ENCODE measurements around the gene AJAP1. TPM values are rescaled to one million over a fixed set of nuclear protein-coding genes. Genes with fewer than 3 reads are reported as not detected.

The AJAP1 gene
- total and polyA plus RNA-seq, 2 experiments from 2014 or later: 0.13 to 0.64 TPM

DNA sequence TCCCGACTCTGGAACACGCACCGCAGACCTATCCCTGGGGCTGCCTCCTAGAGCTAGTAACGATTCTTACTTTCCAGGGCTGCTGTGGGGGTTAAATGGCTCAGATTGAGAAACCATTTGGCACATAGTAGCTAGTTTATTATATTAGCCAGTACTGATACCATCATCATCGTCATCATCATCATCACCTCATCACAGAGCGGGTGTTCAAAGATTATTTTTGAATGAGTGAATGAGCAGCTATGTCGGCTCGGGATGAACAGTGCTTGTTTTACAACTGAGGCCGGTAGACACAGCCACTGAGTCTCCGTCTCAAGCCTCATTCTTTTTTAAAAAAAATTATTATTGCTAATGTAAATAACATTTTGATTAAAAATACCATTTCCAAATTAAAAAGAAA lies 13.5 kb upstream of the AJAP1 start:
- TF ChIP-seq EZH2phosphoT487 (IDR thresholded peaks at IDR 0.05; ENCODE audit: low read depth, severe bottlenecking, unreplicated experiment) (no peak), CTCF (IDR thresholded peaks at IDR 0.05; ENCODE audit: poor library complexity) (no peak), EZH2 (IDR thresholded peaks at IDR 0.05; ENCODE audit: borderline replicate concordance) (no peak)
- WGBS (ENCODE audit: low lambda C conversion rate, missing lambda C conversion rate): 87% methylated on average over 10 of the region's 10 CpGs
- no peaks in the 10 kb centered on the region for H4K20me1 ChIP-seq (ENCODE audit: insufficient read depth, poor library complexity, severe bottlenecking)
- H3K27me3 ChIP-seq: peaks cover 7% of the 10 kb centered on the region
- H3K36me3 ChIP-seq (replicated peaks; ENCODE audit: insufficient read depth, low read depth): no peaks in the 10 kb centered on the region
- no peak overlapping the region for H2AFZ ChIP-seq
- H3K9me3 ChIP-seq (ENCODE audit: low read depth): no peaks in the 10 kb centered on the region
- no peaks in the 10 kb centered on the region for H3K79me2 ChIP-seq
- H3K4me2 ChIP-seq: no peak overlapping the region
- H3K4me3 ChIP-seq: no peak overlapping the region
- no peaks in the 10 kb centered on the region for H3K4me1 ChIP-seq (ENCODE audit: insufficient read depth)
- no peak overlapping the region for H3K27ac ChIP-seq
- no peaks in the 10 kb centered on the region for H3K9me2 ChIP-seq (replicated peaks; ENCODE audit: insufficient read depth)
- no peak for DNase-seq (ENCODE audit: low spot score)

- H3K4me3 ChIP-seq: no peak overlapping the region
- H3K27me3 ChIP-seq: peaks cover 32% of the 10 kb centered on the region
- H3K4me1 ChIP-seq (ENCODE audit: insufficient read depth): peaks cover 1% of the 10 kb centered on the region
- TF ChIP-seq CTCF (IDR thresholded peaks at IDR 0.05; ENCODE audit: poor library complexity) (no peak), EZH2phosphoT487 (IDR thresholded peaks at IDR 0.05; ENCODE audit: low read depth, severe bottlenecking, unreplicated experiment) (no peak), EZH2 (IDR thresholded peaks at IDR 0.05; ENCODE audit: borderline replicate concordance) (no peak)
- no peaks in the 10 kb centered on the region for H3K79me2 ChIP-seq
- H3K36me3 ChIP-seq (replicated peaks; ENCODE audit: insufficient read depth, low read depth): no peaks in the 10 kb centered on the region
- DNase-seq (ENCODE audit: low spot score): no peak
- H2AFZ ChIP-seq: no peak overlapping the region
- no peaks in the 10 kb centered on the region for H4K20me1 ChIP-seq (ENCODE audit: insufficient read depth, poor library complexity, severe bottlenecking)
- H3K9me3 ChIP-seq (ENCODE audit: low read depth): no peaks in the 10 kb centered on the region
- H3K9me2 ChIP-seq (replicated peaks; ENCODE audit: insufficient read depth): no peaks in the 10 kb centered on the region
- no peak overlapping the region for H3K4me2 ChIP-seq
- 88% methylated on average over 1 of the region's 1 CpG for WGBS (ENCODE audit: low lambda C conversion rate, missing lambda C conversion rate)
- H3K27ac ChIP-seq: no peak overlapping the region
Observed at GRCh38 chr1:4647391-4647790, 7.0 kb upstream of the AJAP1 start.

DNA sequence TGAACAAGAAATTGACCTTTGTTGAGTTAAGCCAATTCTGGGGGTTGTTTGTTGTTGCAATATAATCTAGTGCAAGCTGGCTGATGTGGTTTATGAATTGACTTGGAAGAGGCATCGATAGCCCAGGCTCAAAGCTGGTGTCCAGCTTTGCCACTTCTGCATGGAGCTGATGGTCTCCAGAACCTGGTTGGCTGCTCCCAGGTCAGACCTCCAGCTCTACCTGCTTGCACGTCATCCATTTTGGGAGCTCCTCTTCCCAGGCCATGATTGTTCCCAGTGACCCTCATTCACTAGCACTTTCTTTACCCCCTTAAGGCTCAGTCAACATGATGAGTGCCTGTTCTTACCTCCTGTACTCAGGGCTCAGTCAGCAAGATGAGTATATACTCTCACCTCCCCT lies 5.8 kb upstream of the AJAP1 start:
- DNase-seq (ENCODE audit: low spot score): no peak
- Histone ChIP-seq H3K27me3 (peaks cover 36% of the 10 kb centered on the region), H3K4me3 (no peak overlapping the region), H3K79me2 (no peaks in the 10 kb centered on the region), H3K9me3 (ENCODE audit: low read depth) (no peaks in the 10 kb centered on the region), H3K4me2 (no peak overlapping the region), H3K36me3 (replicated peaks; ENCODE audit: insufficient read depth, low read depth) (no peaks in the 10 kb centered on the region), H3K9me2 (replicated peaks; ENCODE audit: insufficient read depth) (no peaks in the 10 kb centered on the region), H4K20me1 (ENCODE audit: insufficient read depth, poor library complexity, severe bottlenecking) (no peaks in the 10 kb centered on the region), H3K27ac (no peak overlapping the region), H2AFZ (no peak overlapping the region), H3K4me1 (ENCODE audit: insufficient read depth) (peaks cover 5% of the 10 kb centered on the region)
- TF ChIP-seq EZH2 (IDR thresholded peaks at IDR 0.05; ENCODE audit: borderline replicate concordance): no peak
- TF ChIP-seq EZH2phosphoT487 (IDR thresholded peaks at IDR 0.05; ENCODE audit: low read depth, severe bottlenecking, unreplicated experiment): no peak
- TF ChIP-seq CTCF (IDR thresholded peaks at IDR 0.05; ENCODE audit: poor library complexity): no peak
- WGBS (ENCODE audit: low lambda C conversion rate, missing lambda C conversion rate): 94% methylated on average over 2 of the region's 2 CpGs

GRCh38 chr1:4650481-4650880 lies 3.9 kb upstream of the AJAP1 start:
- Histone ChIP-seq H3K9me2 (replicated peaks; ENCODE audit: insufficient read depth) (no peaks in the 10 kb centered on the region), H3K27ac (no peak overlapping the region), H3K4me3 (no peak overlapping the region), H3K9me3 (ENCODE audit: low read depth) (no peaks in the 10 kb centered on the region), H3K36me3 (replicated peaks; ENCODE audit: insufficient read depth, low read depth) (no peaks in the 10 kb centered on the region), H3K79me2 (no peaks in the 10 kb centered on the region), H2AFZ (no peak overlapping the region), H3K4me1 (ENCODE audit: insufficient read depth) (peaks cover 5% of the 10 kb centered on the region), H3K4me2 (no peak overlapping the region), H4K20me1 (ENCODE audit: insufficient read depth, poor library complexity, severe bottlenecking) (no peaks in the 10 kb centered on the region), H3K27me3 (peaks cover 46% of the 10 kb centered on the region)
- TF ChIP-seq EZH2 (IDR thresholded peaks at IDR 0.05; ENCODE audit: borderline replicate concordance): no peak
- no peak for TF ChIP-seq CTCF (IDR thresholded peaks at IDR 0.05; ENCODE audit: poor library complexity)
- TF ChIP-seq EZH2phosphoT487 (IDR thresholded peaks at IDR 0.05; ENCODE audit: low read depth, severe bottlenecking, unreplicated experiment): no peak
- DNase-seq (ENCODE audit: low spot score): peak; percentile 30
- 26% methylated on average over 8 of the region's 8 CpGs for WGBS (ENCODE audit: low lambda C conversion rate, missing lambda C conversion rate)
